ENCODE measurements around the gene TMEM106C.

- TF ChIP-seq EGR1 (IDR thresholded peaks at IDR 0.05), result no peak
- TF ChIP-seq NFIC (IDR thresholded peaks at IDR 0.05), result no peak
- no peak for TF ChIP-seq ZBTB7A (IDR thresholded peaks at IDR 0.05; ENCODE audit: low read depth)
- no peak for TF ChIP-seq EP300 (IDR thresholded peaks at IDR 0.05; ENCODE audit: borderline replicate concordance)
- TF ChIP-seq CREB1 (IDR thresholded peaks at IDR 0.05; ENCODE audit: low read depth), result no peak
- TF ChIP-seq TAF1 (IDR thresholded peaks at IDR 0.05; ENCODE audit: low read depth), result no peak
- TF ChIP-seq MAX (IDR thresholded peaks at IDR 0.05), result no peak
Measured at GRCh38 chr12:48013287-48013686, 49.9 kb downstream of the TMEM106C start.

All from Ishikawa (cell line).